Measurements from ENCODE around the gene ZFP69.
A peak's percentile ranks its signal among the peaks of the same experiment; 100 is the strongest.

DNA sequence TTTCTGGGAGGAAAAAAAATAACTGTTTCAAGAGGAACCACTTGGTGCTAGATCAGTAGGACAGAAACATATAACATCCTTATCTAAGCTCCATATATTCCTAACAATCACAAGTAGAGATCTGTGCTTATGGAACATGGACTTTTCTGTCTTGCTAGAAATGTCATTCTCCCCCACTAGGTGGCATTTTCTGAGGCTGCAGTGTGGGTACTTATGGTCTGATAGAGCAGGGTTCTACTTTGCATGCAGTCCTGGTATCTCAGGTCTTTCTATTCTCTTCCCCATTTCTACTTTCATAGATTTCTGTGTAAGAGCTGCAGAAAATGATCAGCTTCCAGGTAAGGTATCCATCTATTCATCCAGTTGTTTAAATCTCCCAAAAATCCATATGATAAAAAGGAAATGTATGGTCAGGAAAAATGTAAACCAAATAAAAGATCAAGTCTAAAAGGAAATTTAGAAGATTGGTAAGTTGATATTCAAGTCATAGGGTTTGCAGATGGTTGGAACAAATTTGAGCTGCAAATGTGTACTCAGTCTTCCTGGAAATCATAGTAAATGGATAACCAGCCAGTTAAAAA is 55.8 kb downstream of the ZFP69 start:
- TF ChIP-seq CTCF (conservative IDR thresholded peaks at IDR 0.05; ENCODE audit: low read depth, low read length) (peak; percentile 47), RAD21 (IDR thresholded peaks at IDR 0.05; ENCODE audit: low read length) (peak; percentile 30; the same call in 1 of the 2 replicates), ELK1 (IDR thresholded peaks at IDR 0.05; ENCODE audit: borderline replicate concordance, low read depth, low read length) (no peak), POLR2A (IDR thresholded peaks at IDR 0.05; ENCODE audit: low read depth, low read length) (no peak), CEBPB (IDR thresholded peaks at IDR 0.05; ENCODE audit: low read depth, low read length) (no peak), MXI1 (IDR thresholded peaks at IDR 0.05; ENCODE audit: borderline replicate concordance, low read depth, low read length) (no peak)
